ENCODE measurements around the gene ABCD2.
"Not testable (repeated sequence)": the region's sequence is repeated elsewhere in the genome, so short reads cannot be mapped to it uniquely, and the experiment has no call there.

ABCD2 gene

DNA sequence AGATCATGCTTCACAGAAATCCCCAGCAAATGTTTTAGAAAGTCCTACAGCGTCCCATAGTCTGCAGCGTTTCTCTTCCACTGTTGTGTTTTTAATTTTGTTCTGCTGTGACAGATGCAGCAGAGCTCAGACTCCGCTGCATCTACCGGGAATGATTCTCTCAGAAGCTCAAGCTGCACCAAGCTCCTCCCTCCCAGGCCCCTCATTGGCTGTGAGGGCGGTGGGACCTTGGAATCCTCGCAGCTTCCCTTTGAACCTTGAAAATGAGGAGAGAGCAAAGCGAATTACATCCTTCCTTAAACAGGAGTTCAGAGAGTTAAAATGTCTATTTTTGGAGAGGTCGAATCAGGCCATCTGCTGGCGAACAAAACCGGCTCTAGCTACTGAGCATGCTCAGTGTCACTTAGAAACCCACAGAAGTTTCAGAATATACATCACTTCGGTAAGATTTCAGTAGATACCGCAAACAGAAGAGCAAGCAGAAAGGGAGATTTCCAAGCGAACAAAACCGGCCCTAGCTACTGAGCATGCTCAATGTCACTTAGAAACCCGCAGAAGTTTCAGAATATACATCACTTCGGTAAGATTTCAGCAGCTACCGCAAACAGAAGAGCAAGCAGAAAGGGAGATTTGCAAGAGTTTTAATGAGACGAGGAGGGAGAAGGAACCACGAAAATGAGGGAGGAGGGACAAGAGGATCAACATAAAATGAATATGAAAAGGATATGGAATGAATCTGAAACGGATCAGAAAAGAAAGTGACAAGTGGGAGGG lies at the start of gene ABCD2:
Gene ABCD2 (minus strand): TSS at position 144 of the 774 bp plus-strand sequence. CDS start 188 bp downstream, outside the sequence.
- no peak for DNase-seq
- TF ChIP-seq GATA1 (IDR thresholded peaks at IDR 0.05; ENCODE audit: low read depth, low read length): no peak
- TF ChIP-seq POLR2A (IDR thresholded peaks at IDR 0.05; ENCODE audit: low read length): no peak

DNA sequence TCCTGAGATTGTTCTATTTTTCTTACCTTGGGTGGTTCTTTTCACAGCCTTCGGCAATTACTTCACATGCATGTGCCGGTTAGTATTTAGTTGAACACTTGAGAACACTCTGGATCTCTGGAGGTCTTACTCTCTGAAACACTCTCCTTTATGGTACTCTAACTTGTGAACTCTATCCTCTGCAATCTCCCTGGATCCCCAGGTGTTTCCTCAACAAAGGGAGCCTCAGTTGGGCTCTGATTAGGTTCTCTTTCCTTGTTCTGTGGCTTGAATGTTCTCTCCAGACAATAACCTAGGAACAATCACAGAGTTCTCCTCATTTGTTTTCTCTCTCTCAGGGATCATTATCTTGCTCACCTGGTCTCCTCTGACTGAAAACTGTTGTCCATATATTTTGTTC lies 40.5 kb upstream of the ABCD2 start:
- no peak for DNase-seq
- TF ChIP-seq GATA1 (IDR thresholded peaks at IDR 0.05; ENCODE audit: low read depth, low read length) (no peak), POLR2A (IDR thresholded peaks at IDR 0.05; ENCODE audit: low read length) (no peak)

DNA sequence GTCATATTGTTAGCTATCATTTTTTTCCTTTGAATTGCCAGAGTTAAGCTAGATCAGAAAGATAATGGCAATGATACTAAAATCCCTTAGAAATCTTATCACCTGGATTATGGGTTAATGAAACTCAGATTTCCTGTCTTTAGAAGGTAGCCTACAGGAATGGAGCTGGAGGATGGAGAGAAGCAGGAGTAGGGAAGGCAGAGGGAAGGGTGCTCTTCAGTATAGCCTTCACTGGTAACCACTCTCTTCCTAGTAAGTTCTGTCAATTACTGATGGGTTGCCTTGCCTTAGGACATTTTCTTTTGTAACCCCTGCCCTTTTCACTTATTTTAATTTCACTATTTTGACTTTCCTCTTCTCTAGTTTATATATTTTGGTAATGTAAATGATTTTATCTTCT lies 27.8 kb upstream of the ABCD2 start:
- no peak for DNase-seq
- TF ChIP-seq POLR2A (IDR thresholded peaks at IDR 0.05; ENCODE audit: low read length): no peak
- no peak for TF ChIP-seq GATA1 (IDR thresholded peaks at IDR 0.05; ENCODE audit: low read depth, low read length)

DNA sequence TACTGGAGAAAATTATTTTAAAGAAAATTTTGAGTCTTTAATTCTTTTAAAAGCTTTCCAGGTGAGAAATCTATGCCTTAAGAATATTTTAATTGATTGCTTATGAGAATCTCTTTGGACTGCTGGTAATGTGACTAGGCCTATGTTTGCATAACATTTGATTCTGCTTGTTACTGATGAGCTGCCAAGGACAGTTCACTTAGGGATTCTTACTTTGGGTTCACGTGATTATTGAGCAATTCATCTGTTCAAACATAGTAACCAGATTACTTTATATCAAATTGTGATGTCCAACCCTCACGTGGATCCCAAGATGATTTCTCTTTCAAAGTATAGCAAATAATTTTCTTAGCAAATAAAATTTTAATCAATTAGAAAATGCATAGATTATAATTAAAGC lies 27.4 kb upstream of the ABCD2 start:
- TF ChIP-seq POLR2A (IDR thresholded peaks at IDR 0.05; ENCODE audit: low read length) (no peak), GATA1 (IDR thresholded peaks at IDR 0.05; ENCODE audit: low read depth, low read length) (no peak)
- DNase-seq: no peak

DNA sequence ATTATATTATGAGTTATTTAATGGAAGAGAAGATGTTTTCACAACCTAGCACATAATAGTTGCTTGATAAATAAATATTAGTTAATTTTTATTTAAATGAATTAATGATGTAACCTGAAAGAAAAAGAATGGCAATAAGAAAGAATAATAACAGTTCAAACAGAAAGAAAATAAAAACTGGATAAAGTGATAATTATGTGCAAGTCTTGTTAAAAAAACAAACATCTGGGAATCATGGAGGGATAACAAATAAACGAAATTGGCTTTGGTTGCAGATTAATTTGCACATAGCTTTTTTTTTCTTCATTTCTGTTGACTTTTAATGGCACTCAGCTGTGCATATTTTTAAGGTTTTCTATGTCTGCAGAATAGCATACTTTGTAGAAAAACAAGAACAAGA lies 23.4 kb upstream of the ABCD2 start:
- TF ChIP-seq GATA1 (IDR thresholded peaks at IDR 0.05; ENCODE audit: low read depth, low read length) (no peak), POLR2A (IDR thresholded peaks at IDR 0.05; ENCODE audit: low read length) (no peak)
- DNase-seq: no peak

DNA sequence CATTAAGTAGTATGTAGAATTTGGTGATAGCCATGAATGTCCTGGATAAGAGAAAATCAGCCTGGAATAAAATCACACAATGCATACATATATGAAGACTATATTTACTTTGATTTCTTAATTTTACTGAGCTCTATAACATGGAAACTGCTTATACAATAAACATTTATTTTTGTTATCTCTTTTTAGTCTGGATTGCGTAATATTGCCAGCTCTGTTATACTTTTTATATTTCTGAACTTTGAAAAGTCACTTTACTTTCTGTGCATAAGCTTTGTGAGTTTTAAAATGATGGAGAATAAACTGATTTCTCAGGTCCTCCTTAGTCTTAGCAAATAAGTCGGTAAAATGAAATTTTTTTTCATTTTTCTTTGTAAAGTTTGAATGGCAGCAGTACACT lies 19.2 kb upstream of the ABCD2 start:
- no peak for TF ChIP-seq POLR2A (IDR thresholded peaks at IDR 0.05; ENCODE audit: low read length)
- TF ChIP-seq GATA1 (IDR thresholded peaks at IDR 0.05; ENCODE audit: low read depth, low read length): no peak
- no peak for DNase-seq

DNA sequence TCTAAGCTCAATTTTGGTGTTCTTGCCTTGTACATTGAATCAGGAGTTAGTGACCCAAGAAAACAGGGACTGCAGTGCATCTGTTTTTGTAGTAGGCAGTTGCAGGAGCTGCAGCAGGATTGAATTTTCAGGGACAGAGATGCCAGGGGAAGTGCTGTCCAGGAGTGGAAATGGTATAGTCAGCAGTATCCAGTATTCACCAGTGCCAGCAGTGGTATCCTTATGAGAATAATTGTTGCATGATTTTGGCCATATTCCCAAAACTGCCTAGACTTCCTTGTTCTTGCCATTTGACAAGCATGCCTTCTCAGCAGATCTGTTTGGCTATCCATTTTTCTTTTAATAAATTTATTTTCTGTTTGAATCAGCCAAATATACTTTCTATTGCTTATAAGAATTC lies 18.6 kb upstream of the ABCD2 start:
- no peak for DNase-seq
- no peak for TF ChIP-seq GATA1 (IDR thresholded peaks at IDR 0.05; ENCODE audit: low read depth, low read length)
- TF ChIP-seq POLR2A (IDR thresholded peaks at IDR 0.05; ENCODE audit: low read length): no peak

DNA sequence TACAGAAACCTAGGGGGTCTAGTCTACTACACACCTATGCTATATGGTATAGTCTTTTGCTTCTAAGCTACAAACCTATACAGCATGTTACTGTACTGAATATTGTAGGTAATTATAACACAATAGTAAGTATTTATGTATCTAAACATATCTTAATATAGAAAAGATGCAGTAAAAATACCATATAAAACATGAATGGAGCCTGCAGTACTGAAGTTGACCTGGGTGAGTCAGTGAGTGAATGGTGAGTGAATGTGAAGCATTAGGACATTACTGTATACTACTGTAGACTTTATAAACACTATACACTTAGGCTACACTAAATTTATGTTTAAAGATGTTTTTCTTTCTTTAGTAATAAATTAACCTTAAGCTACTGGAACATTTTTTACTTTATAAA lies 13.1 kb upstream of the ABCD2 start:
- TF ChIP-seq POLR2A (IDR thresholded peaks at IDR 0.05; ENCODE audit: low read length) (no peak), GATA1 (IDR thresholded peaks at IDR 0.05; ENCODE audit: low read depth, low read length) (no peak)
- DNase-seq: no peak

DNA sequence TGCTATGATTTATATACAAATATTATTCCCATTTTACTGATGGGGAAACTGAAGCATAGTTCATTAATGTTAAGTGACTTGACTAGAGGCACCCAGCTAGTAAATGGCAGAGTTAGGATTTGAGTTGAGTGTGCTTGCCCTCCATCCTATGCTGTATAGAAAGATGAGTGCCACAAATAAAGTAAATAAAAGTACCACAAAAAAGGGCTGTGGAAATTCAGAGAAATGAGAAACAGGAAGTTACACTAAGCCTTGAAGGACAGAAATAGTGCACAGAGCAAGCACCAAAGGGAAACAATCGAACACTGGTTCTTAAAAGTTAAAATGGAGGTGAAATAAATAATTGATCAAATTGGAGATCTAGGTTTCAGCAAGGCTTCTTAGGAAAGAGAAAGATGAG lies 9.2 kb upstream of the ABCD2 start:
- TF ChIP-seq GATA1 (IDR thresholded peaks at IDR 0.05; ENCODE audit: low read depth, low read length) (no peak), POLR2A (IDR thresholded peaks at IDR 0.05; ENCODE audit: low read length) (no peak)
- no peak for DNase-seq

DNA sequence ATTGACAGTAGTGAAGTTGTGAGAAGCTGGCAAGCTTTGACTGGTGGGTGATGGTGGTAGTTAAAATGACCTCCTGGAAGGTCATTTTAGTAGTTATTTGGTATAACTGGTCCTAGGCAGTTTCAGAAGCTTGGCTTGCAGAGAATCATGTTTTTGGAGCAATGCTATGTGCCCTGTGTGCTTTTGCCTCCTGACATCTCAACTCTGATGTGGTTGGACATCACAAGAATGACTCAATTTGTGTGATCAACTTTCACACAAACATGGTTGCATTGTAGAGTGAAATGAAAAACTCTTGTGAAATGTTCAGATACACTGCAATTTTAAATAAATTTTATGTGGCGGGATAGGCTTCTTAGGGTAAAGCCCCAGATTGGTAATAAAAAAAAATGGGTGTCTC lies 8.3 kb upstream of the ABCD2 start:
- no peak for DNase-seq
- TF ChIP-seq POLR2A (IDR thresholded peaks at IDR 0.05; ENCODE audit: low read length) (no peak), GATA1 (IDR thresholded peaks at IDR 0.05; ENCODE audit: low read depth, low read length) (no peak)

DNA sequence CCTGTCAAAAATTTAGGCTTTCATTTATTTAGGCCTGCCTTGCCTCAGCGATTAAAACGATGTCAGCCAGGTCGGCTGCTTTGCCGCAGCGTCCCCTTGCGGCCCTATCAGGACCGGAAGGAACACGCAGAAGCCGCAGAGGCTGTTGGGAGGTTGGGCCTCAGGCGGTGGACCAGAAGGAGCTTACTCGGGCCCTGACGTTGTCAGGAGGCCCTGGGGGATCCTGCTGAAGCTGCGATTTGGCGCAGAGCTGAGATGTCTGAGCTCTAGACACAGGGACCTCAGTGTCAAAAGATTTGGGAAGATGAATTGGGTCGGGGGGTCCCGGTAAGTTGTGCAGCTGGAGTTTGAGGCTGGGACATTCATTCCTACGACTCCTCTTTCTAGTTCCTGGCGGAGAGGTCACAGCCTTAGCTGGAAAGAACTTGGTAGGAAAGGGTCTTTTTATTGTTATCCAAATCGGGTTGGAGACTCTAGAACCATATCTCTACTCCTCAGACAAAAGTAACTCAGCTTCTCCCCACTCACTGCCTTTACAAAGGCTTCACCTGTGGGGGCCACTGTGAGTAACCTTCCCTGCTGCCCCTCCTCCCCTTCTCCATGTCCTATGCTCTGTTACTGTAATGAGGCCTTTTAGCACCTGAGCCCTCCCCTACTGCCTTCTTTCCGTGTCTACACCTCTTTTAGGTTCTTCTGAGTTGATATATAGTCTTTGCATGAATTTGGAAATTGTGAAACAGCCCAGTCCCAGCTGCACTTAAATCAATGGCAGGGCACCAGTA lies 6.6 kb upstream of the ABCD2 start:
- DNase-seq: no peak
- TF ChIP-seq GATA1 (IDR thresholded peaks at IDR 0.05; ENCODE audit: low read depth, low read length): no peak
- no peak for TF ChIP-seq POLR2A (IDR thresholded peaks at IDR 0.05; ENCODE audit: low read length)

DNA sequence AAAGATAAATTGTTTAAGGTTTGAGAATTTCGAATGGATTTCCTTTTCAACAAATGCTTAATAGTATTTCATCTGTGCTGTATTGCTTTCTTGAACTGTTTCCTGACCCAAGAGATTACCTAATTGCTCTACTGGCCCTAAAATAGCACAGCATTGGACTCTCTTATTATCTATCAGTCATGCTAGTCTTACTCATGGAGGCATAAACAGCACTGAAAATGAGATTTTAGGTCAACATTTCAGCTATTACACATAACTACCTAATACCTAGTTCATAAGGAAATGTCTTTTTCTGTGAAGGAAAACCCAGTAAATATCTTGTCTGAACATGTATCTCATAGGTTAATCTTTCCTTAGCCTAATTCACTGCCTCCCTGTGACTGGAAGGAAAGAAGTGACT lies 4.3 kb upstream of the ABCD2 start:
- DNase-seq: no peak
- TF ChIP-seq POLR2A (IDR thresholded peaks at IDR 0.05; ENCODE audit: low read length): no peak

DNA sequence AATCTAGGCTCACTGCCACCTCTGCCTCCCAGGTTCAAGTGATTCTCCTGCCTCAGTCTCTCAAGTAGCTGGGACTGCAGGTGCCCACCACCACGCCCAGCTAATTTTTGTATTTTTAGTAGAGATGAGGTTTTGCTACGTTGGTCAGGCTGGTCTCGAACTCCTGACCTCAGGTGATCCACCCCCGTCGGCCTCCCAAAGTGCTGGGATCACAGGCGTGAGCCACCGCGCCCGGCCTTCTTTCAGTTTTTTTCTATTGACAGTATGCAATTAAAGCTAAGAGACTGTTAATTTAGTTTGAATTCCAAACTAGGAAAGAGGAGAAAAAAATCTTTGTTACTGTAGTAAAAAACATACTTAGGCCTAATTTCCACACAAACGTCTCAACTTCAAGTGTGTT lies 3.6 kb upstream of the ABCD2 start:
- DNase-seq: not testable (repeated sequence)

DNA sequence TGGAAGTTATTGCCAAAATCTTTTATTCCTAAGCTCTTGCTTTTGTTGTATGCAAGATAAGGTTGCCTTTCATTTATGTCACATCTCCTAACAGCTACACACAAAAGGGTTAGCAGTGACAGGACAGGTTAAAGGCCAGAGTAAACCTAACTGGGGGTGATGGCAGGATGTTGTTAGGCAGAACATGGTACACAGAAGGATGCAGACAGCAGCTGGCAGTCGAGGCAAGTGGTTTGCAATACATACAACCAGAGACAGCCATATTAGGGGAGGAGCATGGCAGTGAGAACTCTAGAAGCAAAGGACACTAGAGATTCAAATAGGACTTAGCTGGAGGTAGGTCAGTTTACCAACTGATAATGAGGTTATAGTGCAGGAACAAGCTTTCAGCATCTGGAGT lies 2.7 kb upstream of the ABCD2 start:
- DNase-seq: no peak
- TF ChIP-seq GATA1 (IDR thresholded peaks at IDR 0.05; ENCODE audit: low read depth, low read length) (no peak), POLR2A (IDR thresholded peaks at IDR 0.05; ENCODE audit: low read length) (no peak)

DNA sequence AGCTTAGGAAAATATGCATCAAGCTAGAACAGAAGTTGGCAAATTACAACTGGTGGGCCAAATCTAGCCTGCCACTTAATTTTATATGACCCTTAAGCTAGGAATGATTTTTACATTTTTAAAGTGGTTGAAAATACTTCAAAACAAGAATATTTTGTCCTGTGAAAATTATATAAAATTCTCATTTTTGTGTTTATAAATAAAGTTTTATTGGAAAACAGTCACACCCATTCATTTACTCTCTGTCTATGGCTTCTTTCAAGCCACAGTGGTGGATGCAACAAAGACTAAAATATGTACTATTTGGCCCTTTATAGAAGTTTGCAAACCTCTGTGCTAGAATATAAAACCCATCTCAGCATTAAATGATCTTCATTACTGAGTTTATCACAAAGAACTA lies 2.1 kb upstream of the ABCD2 start:
- no peak for DNase-seq
- TF ChIP-seq GATA1 (IDR thresholded peaks at IDR 0.05; ENCODE audit: low read depth, low read length) (no peak), POLR2A (IDR thresholded peaks at IDR 0.05; ENCODE audit: low read length) (no peak)

Measured in erythroblast (primary cell).